HG03460 (cell line): ENCODE measurements around the gene R3HCC1L.

Experiments
- ATAC-seq: cut with Tn5 transposase; IDR thresholded peaks from one replicate; pipeline ENCODE4 v1.9.1; 2021; ENCODE audit not compliant: unreplicated experiment

Gene R3HCC1L

GRCh38 chr10:98272245-98272644 lies 137.8 kb downstream of the R3HCC1L start:
- no peak for ATAC-seq

- no peak for ATAC-seq
Measured at GRCh38 chr10:98272656-98273055, 138.2 kb downstream of the R3HCC1L start.

GRCh38 chr10:98273057-98273850 lies 138.8 kb downstream of the R3HCC1L start:
- ATAC-seq: no peak

- ATAC-seq: no peak
Measured at GRCh38 chr10:98274562-98274961, 140.1 kb downstream of the R3HCC1L start.

GRCh38 chr10:98276311-98276710 lies 141.9 kb downstream of the R3HCC1L start:
- ATAC-seq: no peak

- no peak for ATAC-seq
Measured at GRCh38 chr10:98285416-98285815, 151.0 kb downstream of the R3HCC1L start.

GRCh38 chr10:98286419-98286818 lies 152.0 kb downstream of the R3HCC1L start:
- no peak for ATAC-seq

- ATAC-seq: no peak
Measured at GRCh38 chr10:98287321-98287720, 152.9 kb downstream of the R3HCC1L start.

- no peak for ATAC-seq
Measured at GRCh38 chr10:98289802-98290209, 155.3 kb downstream of the R3HCC1L start.

- no peak for ATAC-seq
Measured at GRCh38 chr10:98292971-98293370, 158.5 kb downstream of the R3HCC1L start.

- ATAC-seq: no peak
Measured at GRCh38 chr10:98293550-98294269, 159.3 kb downstream of the R3HCC1L start.

GRCh38 chr10:98294270-98294627 lies 159.8 kb downstream of the R3HCC1L start:
- no peak for ATAC-seq
